Endothelial cell (in vitro differentiated cells): ENCODE measurements around the gene SAE1. TPM values are rescaled to one million over a fixed set of nuclear protein-coding genes. Genes with fewer than 3 reads are reported as not detected.

Experiments used
- DNase-seq: peaks from one replicate; pipeline ENCODE4 v3.0.0; 2021; ENCODE audit warnings: low spot score
- H3K27ac Mint-ChIP-seq: one replicate; pipeline ENCODE4 v1.8.0; 2021; ENCODE audit warnings: mixed read lengths, inconsistent platforms; ENCODE audit not compliant: unreplicated experiment
- H3K27me3 Mint-ChIP-seq: one replicate; pipeline ENCODE4 v1.8.0; 2021; ENCODE audit warnings: mild to moderate bottlenecking, moderate library complexity, mixed read lengths, inconsistent platforms; ENCODE audit not compliant: unreplicated experiment
- H3K36me3 Mint-ChIP-seq: one replicate; pipeline ENCODE4 v1.8.0; 2021; ENCODE audit warnings: mild to moderate bottlenecking, low read depth, mixed read lengths, inconsistent platforms; ENCODE audit not compliant: unreplicated experiment
- H3K4me1 Mint-ChIP-seq: one replicate; pipeline ENCODE4 v1.8.0; 2021; ENCODE audit warnings: mild to moderate bottlenecking, mixed read lengths, inconsistent platforms; ENCODE audit not compliant: unreplicated experiment
- H3K4me3 Mint-ChIP-seq: one replicate; pipeline ENCODE4 v1.8.0; 2021; ENCODE audit warnings: mild to moderate bottlenecking, mixed read lengths, inconsistent platforms; ENCODE audit not compliant: unreplicated experiment
- H3K9me3 Mint-ChIP-seq: one replicate; pipeline ENCODE4 v1.8.0; 2021; ENCODE audit warnings: mixed read lengths, inconsistent platforms; ENCODE audit not compliant: unreplicated experiment
- total RNA-seq: library from RNA; stranded (reverse); fragmentation: NEBNext Ultra II Directional; extraction: Animal tissue kit (Norgen Biotek cat#: 25700); gene quantifications from one replicate; pipeline ENCODE4 v1.2.1, GENCODE V29; 2021; ENCODE audit not compliant: unreplicated experiment
- TF ChIP-seq, protein P1 (sequence below): fragments of 200-600 bp; sonication (generic); IDR thresholded peaks from one replicate; pipeline ENCODE4 v1.5.0; 2021; ENCODE audit warnings: antibody characterized with exemption; ENCODE audit not compliant: unreplicated experiment

The SAE1 gene
- total RNA-seq, 1 donor from 2014 or later = 134 TPM

DNA sequence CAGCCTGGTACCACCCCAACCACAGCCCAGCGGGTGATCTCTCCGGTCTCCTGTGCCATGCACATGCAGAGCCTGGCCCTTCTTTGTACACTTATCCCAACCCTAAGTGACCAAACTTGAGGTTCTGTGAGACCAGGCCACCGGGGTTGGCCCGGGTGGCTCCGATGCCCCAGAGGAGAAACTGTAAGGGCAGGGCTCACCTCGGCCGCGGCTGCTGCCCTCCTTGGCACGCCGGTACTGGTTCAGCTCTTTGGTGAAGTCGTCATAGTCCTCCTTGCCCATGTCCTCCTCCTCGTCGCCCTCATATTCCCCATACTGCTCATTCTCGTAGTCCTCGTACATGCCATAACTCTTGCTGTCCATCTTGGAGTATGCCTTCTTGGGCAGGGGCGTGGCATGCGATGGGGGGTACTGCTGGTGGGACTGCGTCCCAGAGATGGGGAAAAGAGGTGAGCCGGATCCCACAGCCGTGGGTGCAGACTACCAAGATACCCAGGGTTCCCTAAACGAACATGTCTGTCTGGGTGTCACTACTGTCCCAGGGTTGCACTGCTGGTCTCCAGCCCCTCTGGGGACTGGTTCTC, 40.8 kb upstream of the SAE1 start:
- H3K9me3 Mint-ChIP-seq = no peaks in the 10 kb centered on the region
- peaks cover 45% of the 10 kb centered on the region for H3K36me3 Mint-ChIP-seq
- no peaks in the 10 kb centered on the region for H3K4me1 Mint-ChIP-seq
- H3K27ac Mint-ChIP-seq = no peak overlapping the region
- TF ChIP-seq, protein P1, sequence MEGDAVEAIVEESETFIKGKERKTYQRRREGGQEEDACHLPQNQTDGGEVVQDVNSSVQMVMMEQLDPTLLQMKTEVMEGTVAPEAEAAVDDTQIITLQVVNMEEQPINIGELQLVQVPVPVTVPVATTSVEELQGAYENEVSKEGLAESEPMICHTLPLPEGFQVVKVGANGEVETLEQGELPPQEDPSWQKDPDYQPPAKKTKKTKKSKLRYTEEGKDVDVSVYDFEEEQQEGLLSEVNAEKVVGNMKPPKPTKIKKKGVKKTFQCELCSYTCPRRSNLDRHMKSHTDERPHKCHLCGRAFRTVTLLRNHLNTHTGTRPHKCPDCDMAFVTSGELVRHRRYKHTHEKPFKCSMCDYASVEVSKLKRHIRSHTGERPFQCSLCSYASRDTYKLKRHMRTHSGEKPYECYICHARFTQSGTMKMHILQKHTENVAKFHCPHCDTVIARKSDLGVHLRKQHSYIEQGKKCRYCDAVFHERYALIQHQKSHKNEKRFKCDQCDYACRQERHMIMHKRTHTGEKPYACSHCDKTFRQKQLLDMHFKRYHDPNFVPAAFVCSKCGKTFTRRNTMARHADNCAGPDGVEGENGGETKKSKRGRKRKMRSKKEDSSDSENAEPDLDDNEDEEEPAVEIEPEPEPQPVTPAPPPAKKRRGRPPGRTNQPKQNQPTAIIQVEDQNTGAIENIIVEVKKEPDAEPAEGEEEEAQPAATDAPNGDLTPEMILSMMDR = no peak
- no peak overlapping the region for H3K4me3 Mint-ChIP-seq
- peaks cover 4% of the 10 kb centered on the region for H3K27me3 Mint-ChIP-seq
- no peak for DNase-seq

DNA sequence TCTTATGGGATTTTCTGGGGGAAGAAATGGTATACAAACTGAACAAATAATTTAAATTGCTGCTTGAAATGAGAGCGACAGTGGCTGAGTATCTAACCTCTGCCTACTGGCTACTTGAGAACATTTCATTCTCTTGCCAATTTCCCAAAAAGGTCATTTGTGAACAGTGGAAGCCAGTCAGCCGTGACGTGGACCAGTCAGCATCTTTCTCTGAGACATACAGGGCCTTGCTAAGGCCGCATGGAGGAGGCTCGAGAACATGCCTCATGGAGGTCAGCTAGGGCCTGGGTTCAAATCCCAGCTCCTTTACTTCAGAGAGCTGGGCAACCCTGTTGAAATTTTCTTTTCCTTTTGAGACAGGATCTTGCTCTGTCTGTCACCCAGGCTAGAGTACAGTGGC, 37.4 kb upstream of the SAE1 start:
- H3K36me3 Mint-ChIP-seq = peaks cover 45% of the 10 kb centered on the region
- H3K27me3 Mint-ChIP-seq = peaks cover 7% of the 10 kb centered on the region
- no peak overlapping the region for H3K4me3 Mint-ChIP-seq
- TF ChIP-seq, protein P1 = no peak
- DNase-seq = no peak
- H3K4me1 Mint-ChIP-seq = no peaks in the 10 kb centered on the region
- H3K9me3 Mint-ChIP-seq = no peaks in the 10 kb centered on the region
- H3K27ac Mint-ChIP-seq = no peak overlapping the region

DNA sequence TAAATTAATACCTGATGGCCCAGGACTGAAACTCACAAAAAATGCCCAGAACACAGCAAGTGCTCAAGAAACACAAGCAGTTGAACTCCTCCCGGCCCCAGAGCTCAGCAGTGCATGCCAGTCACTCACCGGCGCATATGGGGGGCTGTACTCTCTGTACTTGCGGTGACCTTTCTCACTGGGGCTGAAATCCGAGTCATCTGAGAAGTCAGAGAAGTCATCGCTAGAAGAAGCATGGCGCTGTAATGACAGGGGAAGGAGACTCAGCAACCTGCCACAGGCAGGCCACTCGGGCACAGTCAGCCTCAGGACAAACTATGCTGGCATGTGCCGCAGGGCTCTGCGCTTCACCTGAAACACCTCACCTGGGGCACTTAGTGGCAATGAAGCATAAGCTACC, 36.8 kb upstream of the SAE1 start:
- Mint-ChIP-seq H3K4me1 (peaks cover 3% of the 10 kb centered on the region), H3K27ac (no peak overlapping the region), H3K9me3 (no peaks in the 10 kb centered on the region), H3K36me3 (peaks cover 45% of the 10 kb centered on the region), H3K27me3 (peaks cover 7% of the 10 kb centered on the region), H3K4me3 (no peak overlapping the region)
- TF ChIP-seq, protein P1 = no peak
- no peak for DNase-seq

DNA sequence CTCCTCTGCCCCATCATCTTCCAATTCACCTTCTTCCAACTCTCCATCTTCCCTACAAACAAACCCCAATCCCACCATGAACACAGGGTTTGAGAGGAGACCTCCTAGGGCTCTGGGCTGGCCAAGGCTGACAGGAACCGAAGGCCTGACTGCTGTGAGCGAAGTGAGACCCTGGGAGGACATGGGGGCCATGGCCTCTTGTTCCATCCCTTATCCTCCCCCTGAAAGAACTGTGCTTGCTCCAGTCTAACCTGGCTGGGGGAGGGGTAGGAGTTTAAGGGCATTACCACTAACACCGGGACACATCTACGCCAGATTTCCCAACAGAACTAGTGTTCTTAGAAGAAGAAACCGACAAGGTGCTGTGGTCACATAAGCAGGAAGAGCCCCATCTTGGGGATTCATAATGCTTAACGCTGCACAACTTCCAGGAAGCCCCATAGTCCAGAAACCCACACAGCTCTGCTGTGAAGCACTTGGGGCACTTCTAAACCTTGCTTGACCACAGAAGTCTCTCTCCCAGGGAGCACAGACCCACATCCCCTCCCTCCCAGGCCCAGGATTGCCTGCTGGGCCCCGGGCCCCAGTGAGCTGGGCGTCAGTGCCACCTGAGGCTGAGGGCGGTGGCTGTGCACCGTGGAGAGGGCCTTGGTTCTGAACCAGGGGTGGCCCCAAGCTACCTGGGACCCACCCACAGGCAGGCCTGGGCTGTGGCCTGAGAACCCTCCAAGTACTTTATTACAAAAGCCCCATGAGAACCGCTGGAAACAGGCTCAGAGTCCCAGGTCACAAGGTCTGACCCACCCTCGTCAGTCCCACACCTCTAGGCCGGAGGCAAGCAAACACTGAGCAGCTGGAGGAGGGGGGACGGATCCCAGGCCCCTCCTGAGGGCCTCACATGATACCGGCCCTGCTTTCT, 35.8 kb upstream of the SAE1 start:
- Mint-ChIP-seq H3K9me3 (no peaks in the 10 kb centered on the region), H3K4me1 (peaks cover 3% of the 10 kb centered on the region), H3K27ac (no peak overlapping the region), H3K4me3 (peak overlapping the region; percentile 77), H3K27me3 (peaks cover 7% of the 10 kb centered on the region), H3K36me3 (peaks cover 39% of the 10 kb centered on the region)
- TF ChIP-seq, protein P1 = no peak
- DNase-seq = no peak
